Chondrocyte (in vitro differentiated cells): Measurements from ENCODE around the gene CACNA1G. TPM values are rescaled to one million over a fixed set of nuclear protein-coding genes. Genes with fewer than 3 reads are reported as not detected.

Source experiments
- DNase-seq: peaks from one replicate; pipeline ENCODE4 v3.0.0; 2021; ENCODE audit warnings: mixed read lengths, low spot score
- H3K27ac Mint-ChIP-seq: one replicate; pipeline ENCODE4 v1.8.0; 2021; ENCODE audit warnings: mild to moderate bottlenecking, moderate library complexity, mixed read lengths; ENCODE audit not compliant: unreplicated experiment
- H3K27me3 Mint-ChIP-seq: 2 replicates; pipeline ENCODE4 v1.8.0; 2021; ENCODE audit warnings: low read depth, mixed read lengths
- H3K36me3 Mint-ChIP-seq: 2 replicates; pipeline ENCODE4 v1.8.0; 2021; ENCODE audit warnings: low read depth, mixed read lengths
- H3K4me1 Mint-ChIP-seq: 2 replicates; pipeline ENCODE4 v1.8.0; 2021; ENCODE audit warnings: low read depth, mild to moderate bottlenecking, mixed read lengths
- H3K4me3 Mint-ChIP-seq: one replicate; pipeline ENCODE4 v1.8.0; 2021; ENCODE audit warnings: mild to moderate bottlenecking, moderate library complexity, mixed read lengths; ENCODE audit not compliant: unreplicated experiment
- H3K9me3 Mint-ChIP-seq: 2 replicates; pipeline ENCODE4 v1.8.0; 2021; ENCODE audit warnings: low read depth, mixed read lengths
- CTCF ChIP-seq: fragments of 200-600 bp; sonication (generic); IDR thresholded peaks from 2 replicates; pipeline ENCODE4 v1.5.0; 2021; ENCODE audit warnings: antibody characterized with exemption, mild to moderate bottlenecking, moderate library complexity
- total RNA-seq: library from RNA; stranded (reverse); gene quantifications from 3 replicates; pipeline ENCODE4 v1.2.1, GENCODE V29; 2021

The CACNA1G gene
- total RNA-seq, 1 donor from 2014 or later: 0.10 TPM

- DNase-seq: no peak
- Mint-ChIP-seq H3K9me3 (no peaks in the 10 kb centered on the region), H3K4me3 (no peak overlapping the region), H3K27ac (no peak overlapping the region), H3K36me3 (no peaks in the 10 kb centered on the region), H3K27me3 (peaks cover 5% of the 10 kb centered on the region), H3K4me1 (peaks cover 19% of the 10 kb centered on the region)
- TF ChIP-seq CTCF: no peak
Observed at GRCh38 chr17:50602836-50603235, 42.3 kb downstream of the CACNA1G start.

GRCh38 chr17:50603340-50603739, 42.8 kb downstream of the CACNA1G start:
- Mint-ChIP-seq H3K27me3 (peaks cover 5% of the 10 kb centered on the region), H3K4me3 (no peak overlapping the region), H3K9me3 (no peaks in the 10 kb centered on the region), H3K27ac (no peak overlapping the region), H3K36me3 (no peaks in the 10 kb centered on the region), H3K4me1 (peaks cover 19% of the 10 kb centered on the region)
- DNase-seq: no peak
- no peak for TF ChIP-seq CTCF

DNA sequence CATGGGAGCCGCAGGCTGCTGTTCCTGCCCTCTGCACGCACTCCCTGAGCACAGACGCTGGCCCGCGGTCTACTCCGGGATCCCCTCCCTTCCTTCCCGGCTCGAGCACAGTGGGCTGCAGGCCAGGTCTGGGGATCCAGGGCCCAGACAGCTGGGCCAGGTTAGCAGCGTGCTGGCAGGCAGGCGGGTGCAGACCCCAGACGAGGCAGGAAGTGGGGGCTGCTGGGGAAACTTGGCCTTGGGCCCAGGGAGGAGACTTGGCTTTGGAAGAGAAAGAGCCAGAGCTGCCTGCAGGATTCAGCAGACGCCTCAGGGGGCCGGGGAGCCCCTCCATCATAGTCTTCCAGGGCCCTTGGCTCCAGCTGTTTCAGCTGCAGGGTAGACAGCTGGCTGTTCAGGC, 44.0 kb downstream of the CACNA1G start:
- no peak overlapping the region for H3K4me3 Mint-ChIP-seq
- no peak for DNase-seq
- peaks cover 19% of the 10 kb centered on the region for H3K4me1 Mint-ChIP-seq

GRCh38 chr17:50605429-50605828, 44.9 kb downstream of the CACNA1G start:
- Mint-ChIP-seq H3K4me3 (no peak overlapping the region), H3K36me3 (no peaks in the 10 kb centered on the region), H3K27me3 (peaks cover 5% of the 10 kb centered on the region), H3K4me1 (peaks cover 19% of the 10 kb centered on the region), H3K9me3 (no peaks in the 10 kb centered on the region), H3K27ac (no peak overlapping the region)
- no peak for DNase-seq
- no peak for TF ChIP-seq CTCF

More for the DNA sequence above, 44.0 kb downstream of the CACNA1G start:
- H3K36me3 Mint-ChIP-seq: no peaks in the 10 kb centered on the region
- H3K27ac Mint-ChIP-seq: no peak overlapping the region
- no peaks in the 10 kb centered on the region for H3K9me3 Mint-ChIP-seq
- TF ChIP-seq CTCF: no peak
- peaks cover 5% of the 10 kb centered on the region for H3K27me3 Mint-ChIP-seq

- peaks cover 2% of the 10 kb centered on the region for H3K27me3 Mint-ChIP-seq
- no peak overlapping the region for H3K4me3 Mint-ChIP-seq
- H3K9me3 Mint-ChIP-seq: no peaks in the 10 kb centered on the region
- H3K27ac Mint-ChIP-seq: no peak overlapping the region
- no peak for DNase-seq
- TF ChIP-seq CTCF: no peak
- no peaks in the 10 kb centered on the region for H3K36me3 Mint-ChIP-seq
- peaks cover 16% of the 10 kb centered on the region for H3K4me1 Mint-ChIP-seq
Observed at GRCh38 chr17:50607522-50608175, 47.1 kb downstream of the CACNA1G start.
